Measurements from ENCODE around the gene SBF2. TPM values are rescaled to one million over a fixed set of nuclear protein-coding genes. Genes with fewer than 3 reads are reported as not detected.

SBF2 gene
- total RNA-seq, 4 donors from 2014 or later = 53.8 to 125 (median 76.4) TPM

DNA sequence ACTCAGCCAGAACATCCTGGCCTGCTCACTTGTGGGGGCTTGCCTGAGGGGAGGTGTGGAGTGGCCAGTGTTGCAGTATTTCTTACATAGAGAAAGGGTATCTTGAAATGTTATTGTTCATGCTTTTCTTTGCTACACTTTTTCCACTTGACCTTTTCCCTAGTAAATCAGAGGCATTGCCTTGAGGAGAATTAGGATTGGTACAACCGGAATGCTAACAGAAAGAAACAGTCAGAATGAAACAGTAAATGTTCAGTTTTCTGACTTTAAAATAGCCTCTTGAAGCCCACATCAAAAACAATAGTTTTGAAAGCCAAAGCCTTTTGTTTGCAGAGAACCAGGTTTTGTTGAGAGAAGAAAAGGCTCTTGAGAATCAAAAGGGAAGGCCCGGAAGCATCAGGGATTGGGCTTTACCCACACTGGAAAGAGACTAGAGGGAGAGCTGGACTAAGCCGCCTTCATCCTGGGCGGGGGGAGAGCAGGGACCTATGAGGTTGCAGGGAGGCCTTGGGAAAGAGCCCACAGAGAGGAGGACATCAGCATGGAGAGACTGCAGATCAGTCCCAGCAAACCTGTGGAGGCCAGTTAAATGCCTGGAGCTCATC lies 23.2 kb upstream of the SBF2 start:
- TF ChIP-seq, protein P1, sequence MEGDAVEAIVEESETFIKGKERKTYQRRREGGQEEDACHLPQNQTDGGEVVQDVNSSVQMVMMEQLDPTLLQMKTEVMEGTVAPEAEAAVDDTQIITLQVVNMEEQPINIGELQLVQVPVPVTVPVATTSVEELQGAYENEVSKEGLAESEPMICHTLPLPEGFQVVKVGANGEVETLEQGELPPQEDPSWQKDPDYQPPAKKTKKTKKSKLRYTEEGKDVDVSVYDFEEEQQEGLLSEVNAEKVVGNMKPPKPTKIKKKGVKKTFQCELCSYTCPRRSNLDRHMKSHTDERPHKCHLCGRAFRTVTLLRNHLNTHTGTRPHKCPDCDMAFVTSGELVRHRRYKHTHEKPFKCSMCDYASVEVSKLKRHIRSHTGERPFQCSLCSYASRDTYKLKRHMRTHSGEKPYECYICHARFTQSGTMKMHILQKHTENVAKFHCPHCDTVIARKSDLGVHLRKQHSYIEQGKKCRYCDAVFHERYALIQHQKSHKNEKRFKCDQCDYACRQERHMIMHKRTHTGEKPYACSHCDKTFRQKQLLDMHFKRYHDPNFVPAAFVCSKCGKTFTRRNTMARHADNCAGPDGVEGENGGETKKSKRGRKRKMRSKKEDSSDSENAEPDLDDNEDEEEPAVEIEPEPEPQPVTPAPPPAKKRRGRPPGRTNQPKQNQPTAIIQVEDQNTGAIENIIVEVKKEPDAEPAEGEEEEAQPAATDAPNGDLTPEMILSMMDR (IDR thresholded peaks at IDR 0.05) = no peak
- no peak for ATAC-seq (ENCODE audit: low FRiP score)
- no peak for DNase-seq (ENCODE audit: low spot score)

DNA sequence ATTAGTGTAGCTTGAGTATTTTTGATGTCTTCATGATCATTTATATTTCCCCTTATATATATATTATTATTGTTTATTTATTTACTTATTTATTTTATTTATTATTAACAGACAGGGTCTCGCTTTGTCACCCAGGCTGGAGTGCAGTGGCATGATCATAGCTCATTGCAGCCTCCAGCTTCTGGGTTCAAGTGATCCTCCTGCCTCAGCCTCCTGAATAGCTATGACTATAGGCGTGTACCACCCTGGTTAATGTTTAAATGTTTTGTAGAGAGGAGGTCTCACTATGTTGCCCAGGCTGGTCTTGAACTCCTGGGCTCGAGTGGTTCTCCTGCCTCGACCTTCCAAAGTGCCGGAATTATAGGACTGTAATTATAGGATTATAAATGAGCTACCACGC lies 21.1 kb upstream of the SBF2 start:
- DNase-seq (ENCODE audit: low spot score) = no peak
- ATAC-seq (ENCODE audit: low FRiP score) = no peak
- TF ChIP-seq, protein P1 (IDR thresholded peaks at IDR 0.05) = no peak

DNA sequence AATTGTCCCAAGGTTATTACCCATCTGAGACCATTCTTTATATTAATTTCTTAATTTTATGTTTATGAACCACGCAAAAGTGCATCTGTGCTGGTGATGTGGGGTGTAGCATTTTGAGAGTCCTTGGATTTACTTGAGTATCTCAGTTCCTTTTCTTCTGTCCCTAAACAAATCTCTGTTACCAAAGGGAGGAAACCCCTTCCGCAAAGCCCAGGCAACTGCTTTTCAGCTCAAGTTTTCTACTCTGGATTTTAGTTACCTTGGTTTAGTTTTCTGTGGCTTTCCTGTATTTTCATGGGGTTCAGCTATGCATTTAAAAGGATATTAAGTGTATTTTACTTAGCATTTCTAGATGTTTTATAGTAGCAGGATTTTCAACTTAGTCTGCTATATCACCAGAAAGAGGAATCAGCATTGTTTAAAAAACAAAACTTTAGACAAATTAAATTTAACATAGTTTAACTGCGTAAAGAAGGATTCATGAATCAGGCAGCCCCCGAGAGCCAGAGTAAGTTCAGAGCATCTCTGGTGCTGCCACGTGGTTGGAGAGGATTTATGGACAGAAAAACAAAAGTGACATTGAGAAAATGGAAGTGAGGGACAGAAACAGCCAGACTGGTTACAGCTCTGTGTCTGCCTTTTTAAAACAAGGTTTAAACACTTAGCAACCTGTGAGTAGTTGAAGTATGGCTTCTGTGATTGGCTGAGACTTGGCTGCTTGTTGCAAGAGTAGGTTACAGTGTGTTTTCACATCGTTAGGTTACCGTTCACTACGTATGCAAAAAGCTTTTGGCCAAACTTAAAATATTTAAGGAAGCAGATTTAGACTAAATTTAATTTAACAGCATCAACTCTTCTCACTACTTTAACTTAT lies 20.4 kb upstream of the SBF2 start:
- TF ChIP-seq, protein P1 (IDR thresholded peaks at IDR 0.05) = no peak
- DNase-seq (ENCODE audit: low spot score) (no peak), ATAC-seq (ENCODE audit: low FRiP score) (no peak)

DNA sequence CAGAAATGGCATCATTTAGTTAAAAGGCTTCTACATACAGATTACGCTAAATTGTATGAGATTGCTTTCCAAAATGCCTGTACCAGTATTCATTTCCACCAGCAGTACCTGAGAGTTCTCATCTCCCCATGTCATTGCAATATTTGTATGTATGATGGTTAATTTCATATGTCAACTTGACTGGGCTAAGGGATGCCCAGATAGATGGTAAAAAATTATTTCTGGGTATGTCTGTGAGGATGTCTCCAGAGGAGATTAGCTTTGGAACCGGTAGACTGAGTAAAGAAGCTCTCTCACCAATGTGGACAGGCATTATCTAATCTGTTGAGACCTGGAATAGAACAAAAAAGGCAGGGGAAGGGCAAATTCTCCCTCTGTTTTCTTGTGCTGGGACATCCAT lies 17.8 kb upstream of the SBF2 start:
- TF ChIP-seq, protein P1 (IDR thresholded peaks at IDR 0.05) = no peak
- DNase-seq (ENCODE audit: low spot score) (no peak), ATAC-seq (ENCODE audit: low FRiP score) (no peak)

DNA sequence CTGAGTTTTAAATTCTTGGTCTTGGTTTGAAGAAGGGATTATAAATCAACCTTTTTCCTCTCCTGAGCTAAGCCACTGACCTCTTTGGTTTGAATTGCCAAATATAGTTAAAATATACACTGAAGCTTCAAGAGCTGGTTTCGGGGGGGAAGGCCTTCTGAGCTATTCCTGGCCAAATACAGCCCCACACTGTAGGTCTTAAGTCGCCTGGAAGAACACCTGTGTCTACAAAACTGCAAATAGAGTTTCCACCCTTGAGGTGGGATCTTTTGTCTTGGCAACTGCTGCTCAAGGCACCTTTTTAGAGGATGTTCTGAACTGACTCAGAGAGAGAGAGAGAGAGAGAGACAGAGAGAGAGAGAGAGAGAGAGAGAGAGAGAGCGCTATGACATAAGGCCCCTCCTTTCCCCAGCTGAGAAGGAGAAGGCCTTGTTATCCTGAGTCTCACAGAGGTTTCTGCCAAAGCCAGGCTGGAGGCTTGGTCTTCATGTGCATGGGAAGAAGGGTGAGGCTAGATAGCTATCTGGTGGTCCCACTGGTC lies 16.4 kb upstream of the SBF2 start:
- no peak for DNase-seq (ENCODE audit: low spot score)
- ATAC-seq (ENCODE audit: low FRiP score) = no peak
- TF ChIP-seq, protein P1 (IDR thresholded peaks at IDR 0.05) = no peak

DNA sequence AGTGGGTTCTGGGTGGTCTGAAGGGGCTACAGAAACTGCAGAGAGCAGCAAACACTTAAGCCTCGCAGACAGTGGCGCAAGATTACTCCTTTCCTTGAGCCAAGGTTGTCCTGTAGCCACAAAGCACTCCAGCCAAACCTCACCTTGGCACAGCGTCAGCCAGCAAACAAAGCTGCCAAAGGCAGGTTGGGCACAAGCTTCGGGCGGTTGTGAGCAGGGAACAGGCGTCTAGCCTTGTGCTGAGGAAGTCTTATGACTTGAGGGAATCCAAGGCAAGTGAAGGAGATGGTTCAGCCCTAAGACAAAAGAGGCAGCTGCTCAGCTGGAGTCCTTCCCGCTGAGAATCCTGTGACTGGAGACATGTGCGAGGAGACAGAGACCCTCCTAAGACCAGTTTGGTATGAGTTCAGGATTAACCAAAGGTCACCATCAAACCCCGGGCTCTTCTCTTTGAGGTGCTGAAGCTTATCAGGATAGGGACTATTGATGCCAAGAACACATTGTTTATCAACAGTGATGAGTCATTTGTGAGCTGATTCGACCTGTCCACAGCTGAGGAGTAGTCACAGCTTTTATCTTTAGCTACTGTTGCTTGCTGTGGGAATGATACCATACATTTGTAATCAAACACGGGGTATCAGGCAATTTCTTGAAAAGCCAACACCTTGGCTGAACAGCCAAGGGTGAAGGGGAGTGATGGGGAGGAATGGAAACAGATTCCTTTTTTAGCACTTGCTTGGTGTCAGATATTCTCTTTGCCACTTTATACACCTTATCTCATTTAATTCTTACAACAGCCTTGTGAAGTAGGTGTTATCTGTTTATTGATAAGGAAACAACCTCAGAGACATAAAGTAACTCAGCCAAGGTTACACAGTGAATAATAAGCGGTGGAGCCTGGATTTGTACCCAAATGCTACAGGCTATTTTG lies 15.4 kb upstream of the SBF2 start:
- DNase-seq (ENCODE audit: low spot score) = no peak
- TF ChIP-seq, protein P1 (IDR thresholded peaks at IDR 0.05) = no peak
- ATAC-seq (ENCODE audit: low FRiP score) = peak; percentile 11
